GM21576 (cell line): ENCODE measurements around the gene MAMDC4.
A peak's percentile ranks its signal among the peaks of the same experiment; 100 is the strongest.

Experiments used
- ATAC-seq: cut with Tn5 transposase; IDR thresholded peaks from one replicate; pipeline ENCODE4 v1.9.1; 2021; ENCODE audit warnings: mild to moderate bottlenecking, moderate library complexity; ENCODE audit not compliant: unreplicated experiment

The MAMDC4 gene

GRCh38 chr9:136885950-136886578 lies 33.9 kb downstream of the MAMDC4 start, which contains the start of gene TRAF2:
Gene TRAF2, plus strand, starts transcription at chr9:136886516. Its CDS starts 12,225 bp downstream, at chr9:136898741.
- peak; percentile 76 for ATAC-seq

GRCh38 chr9:136886610-136887597 lies 34.8 kb downstream of the MAMDC4 start:
- no peak for ATAC-seq

GRCh38 chr9:136888454-136888853 lies 36.3 kb downstream of the MAMDC4 start:
- ATAC-seq, result no peak

GRCh38 chr9:136889858-136890257 lies 37.7 kb downstream of the MAMDC4 start:
- no peak for ATAC-seq

GRCh38 chr9:136890661-136891060 lies 38.5 kb downstream of the MAMDC4 start:
- no peak for ATAC-seq

- no peak for ATAC-seq
Observed at GRCh38 chr9:136896027-136896426, 43.9 kb downstream of the MAMDC4 start.

GRCh38 chr9:136898483-136899100 lies 46.4 kb downstream of the MAMDC4 start:
- no peak for ATAC-seq

- peak; percentile 38 for ATAC-seq
Observed at GRCh38 chr9:136899196-136899595, 47.0 kb downstream of the MAMDC4 start.

- no peak for ATAC-seq
Observed at GRCh38 chr9:136900556-136900955, 48.4 kb downstream of the MAMDC4 start.

- ATAC-seq, result no peak
Observed at GRCh38 chr9:136900988-136901515, 48.9 kb downstream of the MAMDC4 start.

GRCh38 chr9:136901516-136902258 lies 49.5 kb downstream of the MAMDC4 start:
- ATAC-seq, result peak; percentile 52

- ATAC-seq, result peak; percentile 42
Observed at GRCh38 chr9:136902259-136902821, 50.2 kb downstream of the MAMDC4 start.

GRCh38 chr9:136903041-136903554 lies 51.0 kb downstream of the MAMDC4 start:
- no peak for ATAC-seq

GRCh38 chr9:136906266-136906665 lies 54.1 kb downstream of the MAMDC4 start:
- ATAC-seq, result no peak

GRCh38 chr9:136907011-136907914 lies 55.1 kb downstream of the MAMDC4 start:
- no peak for ATAC-seq
